Stimulated activated CD8-positive, alpha-beta memory T cell treated with anti-CD3 and anti-CD28 coated beads, Interleukin-12 subunit alpha, Interleukin-12 subunit beta, amount 100 ng/mL, for 1 hour (primary cell): ENCODE measurements around the gene SUCLG1.
"Not testable (repeated sequence)": the region's sequence is repeated elsewhere in the genome, so short reads cannot be mapped to it uniquely, and the experiment has no call there.

Source experiments
- DNase-seq: peaks from one replicate; pipeline ENCODE4 v3.0.0-alpha.2; 2020; ENCODE audit warnings: low read depth

The SUCLG1 gene

DNA sequence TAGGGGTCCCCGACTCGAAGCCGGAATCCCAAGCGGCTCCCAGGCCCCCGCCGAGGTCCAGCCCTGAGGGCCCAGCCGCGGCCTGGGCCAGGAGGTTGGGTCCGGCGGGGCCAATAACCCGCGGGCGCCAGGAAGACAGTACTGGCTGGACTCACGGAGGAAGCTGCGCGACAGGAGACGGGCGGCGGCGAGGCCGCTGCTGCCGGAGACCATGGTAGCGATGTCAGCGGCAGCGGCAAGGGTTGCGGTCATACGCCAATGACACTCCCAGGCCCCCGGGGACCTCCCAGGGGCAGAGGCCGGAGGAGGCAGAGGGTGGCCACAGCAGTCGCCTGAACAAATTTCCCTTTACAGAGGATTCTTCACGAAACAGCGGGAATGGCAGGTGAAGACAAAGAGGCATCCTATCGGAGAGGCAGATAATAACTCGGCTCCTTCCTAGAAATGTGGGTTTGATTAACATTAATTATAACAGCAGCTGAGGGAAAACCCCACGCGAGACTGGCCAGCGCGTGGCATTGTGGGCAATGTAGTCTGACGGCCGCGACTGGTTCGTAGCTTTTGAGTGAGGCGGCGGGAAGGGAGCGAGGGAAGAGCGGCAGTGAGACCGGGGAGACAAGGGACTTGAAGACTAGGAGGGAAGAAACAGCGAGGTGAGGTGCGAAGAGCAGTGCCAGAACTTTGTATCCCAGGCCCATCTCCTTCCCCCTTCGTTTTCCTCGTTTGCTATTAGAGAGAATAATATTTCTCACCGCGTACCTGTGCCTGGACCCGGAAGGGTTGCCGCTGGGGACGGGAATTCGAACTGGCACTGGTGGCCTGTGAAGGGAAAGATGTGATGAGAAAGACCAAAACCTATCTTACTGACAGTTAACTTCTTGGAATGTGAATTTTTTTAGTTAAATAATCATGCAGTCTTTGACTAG lies at the start of gene SUCLG1:
TSS of gene SUCLG1 (minus strand) at position 263 of the 926 bp plus-strand sequence. CDS start at position 252, 11 bp downstream.
- DNase-seq = peak; percentile 72

GRCh38 chr2:84498150-84498799 lies 39.2 kb upstream of the SUCLG1 start:
- DNase-seq = no peak

DNA sequence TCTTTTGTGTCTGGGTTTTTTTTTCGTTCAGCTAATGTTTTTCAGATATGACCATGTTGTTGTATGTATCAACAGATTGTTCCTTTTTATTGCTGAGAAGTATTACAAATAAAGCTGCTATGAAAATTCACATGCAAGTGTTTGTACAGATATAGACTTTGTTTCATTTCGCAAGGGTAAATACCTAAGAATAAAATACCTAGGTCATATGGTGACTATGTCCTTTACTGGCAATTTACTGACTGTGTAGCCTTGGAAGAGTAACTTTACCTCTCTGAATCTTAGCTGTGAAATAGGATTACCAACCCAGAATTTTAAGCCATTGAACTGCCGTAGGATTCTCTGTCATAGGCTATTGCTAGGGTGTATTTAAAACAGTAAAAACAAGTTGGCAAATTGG lies 38.2 kb upstream of the SUCLG1 start:
- DNase-seq = no peak

- DNase-seq = no peak
Measured at GRCh38 chr2:84496386-84496785, 37.3 kb upstream of the SUCLG1 start.

DNA sequence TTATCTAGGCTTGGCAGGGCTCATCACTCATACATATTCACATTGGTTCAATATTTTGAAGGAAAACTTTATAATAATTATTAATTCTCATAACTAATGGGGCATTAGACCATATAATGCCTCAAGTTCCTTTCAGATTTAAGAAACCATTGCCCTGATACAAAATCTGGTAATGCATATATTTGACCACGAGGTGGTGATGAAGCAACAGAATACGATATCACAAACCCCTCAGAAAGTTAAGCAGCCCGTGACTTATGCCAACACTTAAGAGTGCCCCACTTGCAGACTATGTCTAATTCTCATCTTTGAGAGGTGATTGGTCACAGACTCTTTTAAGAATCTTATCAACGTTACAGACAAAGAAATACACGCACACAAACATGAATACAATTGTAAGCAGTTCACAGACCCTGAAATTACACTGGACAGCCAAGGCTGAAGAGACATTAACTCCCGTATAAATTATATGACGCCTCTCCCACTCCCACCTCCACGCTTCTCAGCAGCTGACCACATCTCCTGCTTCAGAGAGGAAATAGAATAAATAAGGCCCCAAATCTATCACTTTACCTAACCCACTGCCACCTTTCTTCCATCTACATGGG lies 36.6 kb upstream of the SUCLG1 start:
- no peak for DNase-seq

DNA sequence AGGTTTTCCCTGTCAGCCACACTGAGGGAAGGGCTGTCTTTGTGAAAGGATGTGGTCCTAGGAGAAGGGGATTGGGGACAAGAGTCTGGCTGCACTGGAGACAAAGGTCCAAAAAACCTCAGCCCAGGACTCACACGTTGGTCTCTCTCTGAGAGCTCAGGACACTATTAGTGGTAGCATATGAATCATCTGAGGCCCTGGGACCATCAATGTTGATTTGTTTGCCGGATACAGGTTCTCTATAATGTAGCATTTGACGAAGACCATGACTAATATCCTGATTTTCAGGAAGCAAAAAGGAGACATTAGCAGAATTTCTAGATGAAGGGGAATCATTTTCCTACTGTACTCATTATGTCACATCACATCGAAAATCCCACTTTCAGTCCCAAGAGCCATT lies 35.0 kb upstream of the SUCLG1 start:
- no peak for DNase-seq

GRCh38 chr2:84493514-84493913 lies 34.4 kb upstream of the SUCLG1 start:
- DNase-seq = no peak

DNA sequence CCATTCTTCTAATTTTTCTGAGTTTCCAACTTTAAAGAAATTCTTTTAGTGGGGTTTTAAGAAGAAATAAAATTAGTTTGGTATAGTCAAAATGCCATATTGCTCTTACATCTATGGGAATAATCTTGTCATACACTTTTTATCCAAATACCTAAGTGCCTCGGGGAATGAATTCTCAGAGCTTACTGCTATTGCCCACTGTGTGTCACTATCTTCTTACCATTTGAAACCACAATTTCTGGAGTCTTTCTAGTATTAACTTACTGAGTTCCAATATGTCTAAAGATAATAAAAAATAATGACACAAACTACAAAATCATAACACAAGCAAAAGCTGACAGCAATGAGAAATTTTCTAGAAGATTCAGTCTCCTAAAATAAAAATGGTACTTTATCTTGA lies 33.5 kb upstream of the SUCLG1 start:
- no peak for DNase-seq

GRCh38 chr2:84491741-84492140 lies 32.7 kb upstream of the SUCLG1 start:
- no peak for DNase-seq

- no peak for DNase-seq
Measured at GRCh38 chr2:84491256-84491655, 32.2 kb upstream of the SUCLG1 start.

GRCh38 chr2:84487298-84487996 lies 28.4 kb upstream of the SUCLG1 start:
- DNase-seq = no peak

DNA sequence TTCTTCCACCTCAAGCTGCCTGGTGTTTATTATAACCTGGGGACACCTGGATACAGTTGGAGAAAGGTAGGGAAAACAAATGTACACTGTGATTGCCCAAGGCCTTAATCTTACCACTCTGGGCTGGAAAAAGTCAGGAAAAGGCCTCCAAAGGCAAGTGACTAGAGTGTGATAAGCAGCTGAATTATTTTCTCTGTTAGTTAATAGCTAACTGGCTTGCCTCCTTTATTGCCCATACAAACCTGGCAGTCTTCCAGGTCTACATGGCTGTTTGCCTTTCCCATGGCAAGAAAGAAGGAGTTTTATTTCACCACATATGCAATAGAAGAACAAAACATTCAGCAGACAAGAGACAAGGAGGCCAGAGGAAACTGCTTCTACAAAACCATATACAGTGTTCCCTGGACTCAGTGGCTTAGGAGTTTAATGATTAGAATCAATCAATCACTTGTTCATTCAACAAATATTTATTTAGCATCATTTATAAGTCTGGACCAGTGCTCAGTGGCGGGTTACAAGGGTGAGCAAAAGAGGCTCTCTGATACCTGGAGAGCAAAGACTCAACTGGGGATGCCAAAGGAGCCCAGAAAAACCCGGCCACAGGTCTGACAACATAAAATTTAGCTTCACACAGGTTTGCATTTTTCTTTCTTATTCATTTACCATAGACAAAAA lies 27.5 kb upstream of the SUCLG1 start:
- no peak for DNase-seq

- DNase-seq = no peak
Measured at GRCh38 chr2:84483320-84483719, 24.2 kb upstream of the SUCLG1 start.

GRCh38 chr2:84482603-84483002 lies 23.5 kb upstream of the SUCLG1 start:
- DNase-seq = no peak

GRCh38 chr2:84481702-84482101 lies 22.6 kb upstream of the SUCLG1 start:
- DNase-seq = no peak

DNA sequence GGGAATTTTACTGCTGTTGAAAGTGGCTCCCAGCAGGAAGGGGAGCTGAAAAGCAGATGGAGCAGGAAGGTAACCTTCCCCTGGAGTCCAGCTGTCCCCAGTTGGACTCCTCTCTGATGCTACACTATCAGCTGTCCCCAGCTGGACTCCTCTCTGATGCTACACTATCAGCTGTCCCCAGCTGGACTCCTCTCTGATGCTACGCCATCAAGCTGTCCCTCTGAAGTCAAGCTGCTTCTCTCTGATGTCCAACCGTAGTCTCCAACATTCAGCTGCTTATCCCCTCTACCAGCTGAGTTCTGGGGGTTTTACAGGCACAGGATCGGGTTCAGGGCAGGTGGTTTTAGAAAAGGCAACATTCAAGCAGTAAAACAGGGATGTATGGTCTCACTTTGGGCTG lies 19.8 kb upstream of the SUCLG1 start:
- DNase-seq = no peak

- no peak for DNase-seq
Measured at GRCh38 chr2:84477886-84478285, 18.8 kb upstream of the SUCLG1 start.

- DNase-seq = no peak
Measured at GRCh38 chr2:84474176-84474575, 15.1 kb upstream of the SUCLG1 start.

DNA sequence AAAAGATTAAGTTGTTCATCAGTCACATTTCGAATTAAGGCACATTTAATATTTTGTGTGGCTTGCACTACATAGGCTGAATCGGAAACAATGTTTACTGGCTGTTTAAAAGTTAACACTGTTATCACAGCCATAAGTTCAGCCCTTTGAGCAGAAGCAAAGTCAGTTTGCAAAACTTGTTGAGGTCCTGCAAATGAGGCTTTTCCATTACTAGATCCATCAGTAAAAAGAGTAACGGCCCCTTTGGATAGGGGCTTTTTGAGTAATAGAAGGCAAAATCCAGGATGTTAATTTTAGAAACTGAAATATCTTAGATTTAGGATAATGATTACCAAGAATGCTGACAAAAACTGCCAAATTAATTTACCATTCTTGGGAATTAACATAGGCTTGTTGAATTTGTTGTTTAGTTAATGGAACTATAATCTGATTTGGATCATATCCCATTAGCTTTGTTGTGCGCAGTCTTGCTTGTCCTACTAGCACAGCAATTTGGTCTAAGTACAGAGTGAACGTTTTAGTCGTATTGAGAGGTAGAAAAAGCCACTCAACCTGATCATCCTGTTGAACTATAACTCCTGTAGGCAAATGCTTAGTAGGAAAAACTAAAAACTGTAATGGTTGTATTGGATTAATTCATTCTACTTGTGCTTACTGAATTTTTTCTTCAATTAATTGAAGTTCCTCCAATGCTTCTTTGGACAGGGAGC lies 13.9 kb upstream of the SUCLG1 start:
- no peak for DNase-seq

- not testable (repeated sequence) for DNase-seq
Measured at GRCh38 chr2:84472423-84472822, 13.3 kb upstream of the SUCLG1 start.

DNA sequence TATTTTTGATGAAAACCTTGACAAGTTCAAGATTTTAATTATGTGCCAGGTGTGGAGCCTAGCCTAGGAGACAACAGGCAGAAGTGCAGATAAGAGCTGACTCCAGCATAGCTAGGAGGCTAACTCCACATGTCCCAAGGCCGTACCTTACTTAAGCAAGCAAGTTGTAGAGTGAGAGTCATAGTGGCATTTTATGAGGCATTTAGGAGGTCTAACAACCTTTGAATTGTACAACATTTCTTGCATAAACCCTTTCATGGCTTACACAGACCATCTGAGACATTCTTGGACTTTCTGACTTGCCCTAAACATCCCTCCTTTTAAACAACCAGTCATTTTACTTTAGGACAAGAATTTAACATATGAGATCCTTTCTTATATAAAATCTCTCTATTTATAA lies 8.3 kb upstream of the SUCLG1 start:
- no peak for DNase-seq
